Measurements from ENCODE around the gene RECQL.
A peak's percentile ranks its signal among the peaks of the same experiment; 100 is the strongest.
"Not testable (repeated sequence)": the region's sequence is repeated elsewhere in the genome, so short reads cannot be mapped to it uniquely, and the experiment has no call there.

The RECQL gene

DNA sequence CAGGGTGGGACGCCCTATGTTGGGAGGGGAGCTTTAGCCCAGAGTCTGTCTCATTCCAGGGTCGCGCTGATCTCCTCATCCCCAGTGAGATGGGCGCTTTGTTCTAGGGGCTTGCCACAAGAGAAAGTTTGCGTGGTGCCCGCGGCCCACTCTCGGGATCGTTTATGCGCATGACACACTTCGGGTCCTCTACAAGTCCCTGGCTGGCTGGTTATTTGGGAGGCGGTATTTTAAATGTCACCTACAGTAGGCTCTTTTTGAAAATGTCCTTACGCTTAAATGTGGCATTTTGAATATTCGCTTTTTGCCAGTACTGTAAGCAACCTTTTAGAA is 695 bp upstream of the RECQL start:
- DNase-seq (ENCODE audit: low spot score), result no peak

GRCh38 chr12:21500786-21501257 is 613 bp downstream of the RECQL start:
- no peak for DNase-seq (ENCODE audit: low spot score)

DNA sequence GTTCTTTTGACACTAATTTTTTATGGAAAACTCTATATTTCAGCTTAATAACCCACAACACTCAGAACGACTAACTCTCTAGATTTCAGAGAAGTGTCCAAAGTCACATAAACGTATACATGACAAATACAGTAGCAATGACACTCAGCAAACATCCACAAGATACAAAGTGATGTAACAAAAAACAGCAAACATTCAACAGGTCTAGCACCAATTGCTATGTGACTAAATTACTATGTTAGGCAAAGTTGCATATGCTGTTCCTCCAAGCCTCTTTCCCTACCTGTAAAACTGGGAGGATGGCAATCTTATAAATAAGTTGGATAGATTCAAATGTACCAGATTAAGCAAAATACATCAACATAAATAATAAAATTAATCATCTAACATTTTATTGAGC is 1.7 kb downstream of the RECQL start:
- DNase-seq (ENCODE audit: low spot score), result no peak

- DNase-seq (ENCODE audit: low spot score), result no peak
These were observed 15.4 kb downstream of the RECQL start for GRCh38 chr12:21485998-21486397.

DNA sequence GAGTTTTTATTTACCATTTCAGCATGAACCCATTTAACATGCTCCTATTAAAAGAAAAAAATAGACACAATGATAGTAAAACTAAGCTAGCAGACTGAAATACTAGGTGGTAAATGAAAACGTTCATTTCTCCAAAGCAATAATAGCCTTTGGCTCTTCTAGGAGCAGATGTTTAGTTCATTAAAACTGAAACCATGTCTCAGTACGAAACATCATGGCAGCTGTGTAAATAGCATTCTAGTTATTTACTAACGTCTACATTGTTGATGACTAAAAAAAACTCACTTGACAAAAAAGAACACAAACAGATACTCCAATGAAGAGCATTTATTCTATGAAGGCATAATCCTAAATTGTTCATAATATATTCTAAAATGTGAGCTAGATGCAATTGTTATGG is 17.9 kb downstream of the RECQL start:
- no peak for DNase-seq (ENCODE audit: low spot score)

DNA sequence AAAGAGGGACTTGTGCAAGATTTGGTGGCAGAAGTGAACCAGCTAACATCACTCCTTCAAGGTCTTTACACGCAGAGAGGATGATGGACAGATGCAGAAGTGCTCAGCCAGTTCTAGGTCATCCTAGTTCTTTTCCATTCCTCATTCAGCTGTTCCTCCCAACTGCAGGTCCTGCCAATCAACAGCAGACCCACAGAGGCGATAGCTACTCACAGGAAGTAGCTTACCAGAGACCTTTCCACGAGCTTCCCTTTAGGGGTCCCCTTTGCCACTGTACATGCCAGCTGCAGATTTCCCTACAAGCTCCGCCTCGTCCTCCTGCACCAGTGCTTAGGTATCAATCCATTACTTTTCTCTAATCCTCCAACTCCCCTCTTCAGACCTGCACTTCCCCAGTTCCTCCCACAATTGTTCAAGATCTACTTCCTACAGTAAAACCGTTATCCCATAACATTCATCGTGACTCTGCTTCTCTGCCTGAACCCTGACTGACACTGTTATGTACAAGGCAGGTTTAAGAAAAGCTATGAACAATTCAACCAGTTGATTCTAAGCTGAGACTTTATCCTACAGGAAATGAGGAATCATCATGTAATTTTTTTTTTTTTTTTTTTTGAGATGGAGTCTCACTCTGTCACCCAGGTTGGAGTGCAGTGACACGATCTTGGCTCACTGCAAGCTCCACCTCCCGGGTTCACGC is 22.5 kb downstream of the RECQL start:
- no peak for DNase-seq (ENCODE audit: low spot score)

DNA sequence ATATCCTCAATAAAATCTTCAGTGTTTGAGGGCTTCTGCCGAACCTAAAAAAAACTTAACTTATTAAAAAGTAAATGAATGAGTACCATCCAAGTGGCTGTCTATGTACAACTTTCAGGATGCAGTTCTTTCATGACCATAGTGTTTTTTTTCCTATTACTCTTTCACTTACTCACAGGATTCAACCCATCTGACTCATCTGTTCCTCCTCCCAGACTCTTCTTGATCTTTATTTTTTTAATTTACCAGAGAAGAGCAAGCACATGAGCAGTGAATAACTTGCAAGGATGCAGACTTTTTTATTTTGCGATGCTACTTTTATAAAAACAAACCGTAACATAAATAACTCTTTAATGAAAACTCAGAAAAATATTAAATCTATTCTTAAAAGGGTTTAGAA is 24.5 kb downstream of the RECQL start:
- DNase-seq (ENCODE audit: low spot score), result no peak

DNA sequence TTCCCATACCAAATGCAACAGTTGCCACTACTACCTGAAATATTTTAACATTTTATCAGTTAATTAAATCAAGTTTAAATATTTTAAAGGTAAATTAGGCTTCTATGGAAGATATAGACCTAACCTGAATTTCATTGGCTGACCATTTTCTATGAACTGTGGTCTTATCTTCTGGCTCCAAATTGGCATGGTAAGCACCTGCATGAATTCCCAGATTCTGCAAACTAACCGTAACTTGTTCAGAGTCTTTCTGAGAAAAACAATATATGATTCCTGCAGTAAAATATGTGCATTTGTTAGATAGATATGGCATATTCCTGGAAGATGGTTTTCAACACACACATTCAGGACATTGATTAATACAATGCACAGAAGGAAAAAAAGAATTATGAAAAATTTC is 25.9 kb downstream of the RECQL start:
- no peak for DNase-seq (ENCODE audit: low spot score)

DNA sequence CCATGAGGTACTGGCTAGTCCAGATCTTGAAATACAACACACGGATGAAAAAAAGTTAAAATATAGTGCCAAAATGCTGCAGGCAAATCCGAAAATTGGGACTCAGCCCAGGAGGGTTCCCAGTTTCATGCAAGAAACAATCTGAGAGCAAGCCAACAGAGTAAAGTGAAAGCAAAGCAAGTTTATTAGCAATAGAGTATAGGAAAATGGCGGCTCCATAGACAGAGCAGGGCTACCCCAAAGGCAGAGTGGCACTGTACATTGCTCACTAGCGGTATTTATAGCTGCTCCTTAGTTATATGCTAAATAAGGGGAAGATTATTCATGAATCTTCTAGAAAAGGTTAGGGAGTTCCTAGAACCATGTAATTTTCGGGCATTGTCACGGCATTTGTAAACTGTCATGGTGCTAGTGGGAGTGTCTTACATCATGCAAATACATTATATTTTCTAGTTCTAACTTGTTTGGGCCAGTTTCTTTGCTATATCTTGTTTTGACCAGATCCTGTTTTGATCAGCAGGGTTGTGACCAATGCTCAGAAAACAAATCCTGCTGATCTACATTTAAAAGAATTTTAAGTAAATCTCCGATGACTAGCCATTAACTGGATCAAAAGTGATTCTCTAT is 29.1 kb downstream of the RECQL start:
- DNase-seq (ENCODE audit: low spot score), result no peak

DNA sequence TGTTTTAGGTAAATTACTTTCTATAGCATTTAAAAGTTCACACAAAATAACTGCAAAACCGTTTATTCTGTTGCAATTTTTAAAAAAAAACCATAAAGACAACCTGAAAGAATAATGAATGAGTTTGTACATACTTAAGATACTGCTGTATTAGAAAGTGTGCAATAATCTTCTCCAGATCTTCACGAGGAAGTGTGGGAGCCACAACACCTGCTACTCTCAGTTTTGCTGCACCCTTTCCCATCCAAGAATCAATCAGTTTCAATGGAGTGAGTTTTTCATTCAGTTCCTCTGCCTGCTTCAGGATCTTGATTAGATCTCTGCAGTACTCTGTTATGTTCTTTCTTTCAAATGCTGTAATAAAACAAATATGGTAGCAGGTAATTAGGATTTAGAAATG is 30.1 kb downstream of the RECQL start:
- no peak for DNase-seq (ENCODE audit: low spot score)

DNA sequence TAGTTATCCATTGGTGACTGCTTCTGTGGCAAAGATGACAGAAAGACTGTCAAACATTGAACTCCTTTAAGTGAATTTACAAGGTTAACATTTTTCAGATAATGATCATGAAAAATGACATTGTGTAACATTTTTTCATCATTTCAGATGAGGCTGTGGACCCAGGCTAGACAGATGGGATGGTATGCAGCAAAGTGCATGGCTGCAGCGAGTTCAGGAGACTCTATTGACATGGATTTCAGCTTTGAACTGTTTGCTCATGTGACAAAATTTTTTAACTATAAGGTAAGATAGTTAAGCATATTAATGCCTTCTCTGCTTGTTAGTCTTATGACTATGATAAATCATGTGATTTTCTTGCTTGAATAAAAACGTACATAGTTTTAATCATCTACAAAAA is 34.1 kb downstream of the RECQL start:
- DNase-seq (ENCODE audit: low spot score), result not testable (repeated sequence)

DNA sequence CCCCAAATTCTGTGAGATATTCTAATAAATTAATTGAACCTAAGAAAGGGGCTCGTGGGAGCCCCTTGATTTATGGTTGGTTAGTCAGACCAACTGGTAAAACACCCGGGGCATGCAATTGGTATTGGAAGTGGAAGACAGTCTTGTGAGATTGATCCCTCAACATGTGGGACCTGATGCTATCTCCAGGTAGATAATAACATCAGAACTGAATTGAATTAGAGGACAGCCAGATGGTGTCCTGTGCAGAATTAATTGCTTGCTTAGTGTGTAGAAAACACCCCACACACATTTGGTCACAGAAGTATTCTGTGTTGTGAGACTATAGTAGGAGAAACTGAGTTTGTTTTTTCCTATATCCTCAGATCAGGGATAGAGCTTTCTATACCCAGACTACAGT is 42.0 kb downstream of the RECQL start:
- DNase-seq (ENCODE audit: low spot score), result no peak

- DNase-seq (ENCODE audit: low spot score), result peak; percentile 20
These were observed 45.1 kb downstream of the RECQL start for GRCh38 chr12:21456291-21456780.

GRCh38 chr12:21453312-21453852 is 48.1 kb downstream of the RECQL start:
- no peak for DNase-seq (ENCODE audit: low spot score)

- no peak for DNase-seq (ENCODE audit: low spot score)
These were observed 49.9 kb downstream of the RECQL start for GRCh38 chr12:21451529-21451928.

- DNase-seq (ENCODE audit: low spot score), result no peak
These were observed 57.0 kb downstream of the RECQL start for GRCh38 chr12:21444193-21445146.

DNA sequence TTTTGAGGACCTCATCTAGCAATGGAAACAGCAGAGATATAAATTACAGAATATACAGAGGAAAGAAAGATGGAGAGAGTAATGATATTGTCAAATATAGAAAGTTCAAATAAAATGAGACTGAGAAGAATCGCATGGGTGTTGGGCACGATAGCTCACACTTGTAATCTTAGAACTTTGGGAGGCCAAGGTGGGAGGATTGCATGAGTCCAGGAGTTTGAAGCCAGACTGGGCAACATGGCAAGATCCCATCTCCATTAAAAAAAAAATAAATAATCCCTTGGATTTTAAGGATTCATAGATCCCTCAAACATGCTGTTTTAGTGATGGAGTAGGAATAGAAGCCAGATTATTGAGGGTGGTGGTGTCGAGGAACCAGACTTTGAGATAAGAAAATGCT is 62.1 kb downstream of the RECQL start:
- DNase-seq (ENCODE audit: low spot score), result no peak

- DNase-seq (ENCODE audit: low spot score), result no peak
These were observed 62.8 kb downstream of the RECQL start for GRCh38 chr12:21438643-21439042.

DNA sequence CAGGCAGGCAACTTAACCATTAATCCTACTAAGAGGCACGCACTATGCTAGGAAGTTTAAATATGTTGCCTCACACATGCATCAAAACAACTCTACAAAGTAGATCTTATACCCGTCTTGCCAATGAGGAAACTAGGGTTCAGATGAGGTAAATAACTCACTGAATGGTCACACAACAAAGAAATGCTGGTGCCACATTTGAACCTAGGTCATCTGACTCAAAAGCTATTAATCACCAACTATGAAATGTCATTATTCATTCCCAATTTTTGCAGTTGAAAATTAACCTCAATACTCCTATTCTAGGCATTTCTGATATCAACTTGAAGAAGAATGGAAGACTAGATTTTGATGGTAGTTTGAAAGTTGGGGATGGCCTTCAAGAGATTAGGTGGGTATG is 66.7 kb downstream of the RECQL start:
- no peak for DNase-seq (ENCODE audit: low spot score)

GRCh38 chr12:21433525-21433924 is 67.9 kb downstream of the RECQL start:
- DNase-seq (ENCODE audit: low spot score), result no peak

- no peak for DNase-seq (ENCODE audit: low spot score)
These were observed 71.4 kb downstream of the RECQL start for GRCh38 chr12:21429994-21430393.

- DNase-seq (ENCODE audit: low spot score), result no peak
These were observed 73.2 kb downstream of the RECQL start for GRCh38 chr12:21428241-21428640.

Measured in hematopoietic multipotent progenitor cell treated with erythropoietin and hydrocortisone succinate and interleukin-3 and kit ligand, for 17 days (in vitro differentiated cells).